Measurements from ENCODE around the gene POU1F1.
"Not testable (repeated sequence)": the region's sequence is repeated elsewhere in the genome, so short reads cannot be mapped to it uniquely, and the experiment has no call there.

POU1F1 gene

GRCh38 chr3:87276484-87276883, at the start of gene POU1F1:
Gene POU1F1 (minus strand): TSS chr3:87276584. CDS start chr3:87276462, 122 bp downstream.
- DNase-seq (ENCODE audit: low read depth in 3 of 3): no peak

GRCh38 chr3:87324609-87325008, 48.2 kb upstream of the POU1F1 start:
- DNase-seq (ENCODE audit: low read depth in 3 of 3): no peak

- no peak for DNase-seq (ENCODE audit: low read depth in 3 of 3)
Observed at GRCh38 chr3:87320756-87321626, 44.6 kb upstream of the POU1F1 start.

GRCh38 chr3:87318617-87319021, 42.2 kb upstream of the POU1F1 start:
- no peak for DNase-seq (ENCODE audit: low read depth in 3 of 3)

GRCh38 chr3:87317779-87318178, 41.4 kb upstream of the POU1F1 start:
- no peak for DNase-seq (ENCODE audit: low read depth in 3 of 3)

- no peak for DNase-seq (ENCODE audit: low read depth in 3 of 3)
Observed at GRCh38 chr3:87313641-87314040, 37.3 kb upstream of the POU1F1 start.

GRCh38 chr3:87311309-87311708, 34.9 kb upstream of the POU1F1 start:
- no peak for DNase-seq (ENCODE audit: low read depth in 3 of 3)

- DNase-seq (ENCODE audit: low read depth in 3 of 3): no peak
Observed at GRCh38 chr3:87309601-87310000, 33.2 kb upstream of the POU1F1 start.

GRCh38 chr3:87307805-87308204, 31.4 kb upstream of the POU1F1 start:
- DNase-seq (ENCODE audit: low read depth in 3 of 3): no peak

GRCh38 chr3:87305517-87305916, 29.1 kb upstream of the POU1F1 start:
- no peak for DNase-seq (ENCODE audit: low read depth in 3 of 3)

- not testable (repeated sequence) for DNase-seq (ENCODE audit: low read depth in 3 of 3)
Observed at GRCh38 chr3:87305031-87305430, 28.6 kb upstream of the POU1F1 start.

GRCh38 chr3:87298111-87298718, 21.8 kb upstream of the POU1F1 start:
- DNase-seq (ENCODE audit: low read depth in 3 of 3): no peak

- DNase-seq (ENCODE audit: low read depth in 3 of 3): no peak
Observed at GRCh38 chr3:87288446-87288845, 12.1 kb upstream of the POU1F1 start.

GRCh38 chr3:87287011-87287410, 10.6 kb upstream of the POU1F1 start:
- no peak for DNase-seq (ENCODE audit: low read depth in 3 of 3)

- DNase-seq (ENCODE audit: low read depth in 3 of 3): no peak
Observed at GRCh38 chr3:87272718-87273341, 3.6 kb downstream of the POU1F1 start.

- DNase-seq (ENCODE audit: low read depth in 3 of 3): no peak
Observed at GRCh38 chr3:87270908-87271700, 5.3 kb downstream of the POU1F1 start.

GRCh38 chr3:87269723-87270122, 6.7 kb downstream of the POU1F1 start:
- no peak for DNase-seq (ENCODE audit: low read depth in 3 of 3)

- no peak for DNase-seq (ENCODE audit: low read depth in 3 of 3)
Observed at GRCh38 chr3:87268646-87269211, 7.7 kb downstream of the POU1F1 start.

- no peak for DNase-seq (ENCODE audit: low read depth in 3 of 3)
Observed at GRCh38 chr3:87267953-87268645, 8.3 kb downstream of the POU1F1 start.

GRCh38 chr3:87261925-87262324, 14.5 kb downstream of the POU1F1 start:
- DNase-seq (ENCODE audit: low read depth in 3 of 3): no peak

- DNase-seq (ENCODE audit: low read depth in 3 of 3): peak in 1 of 3 experiments; percentile 0
Observed at GRCh38 chr3:87260270-87260669, 16.1 kb downstream of the POU1F1 start.

Measured in stimulated activated CD4-positive, alpha-beta T cell treated with anti-CD3 and anti-CD28 coated beads, TNF-alpha, amount 100 ng/mL, for 4 hours (primary cell).